HFFc6 (cell line): Measurements from ENCODE around the gene PRCD. TPM values are rescaled to one million over a fixed set of nuclear protein-coding genes. Genes with fewer than 3 reads are reported as not detected.

Experiments used
- DNase-seq: peaks from one replicate; pipeline ENCODE4 v3.0.0-alpha.2; 2018
- H3K27ac Mint-ChIP-seq: 2 replicates; pipeline ENCODE4 v1.8.0; 2020; ENCODE audit warnings: mild to moderate bottlenecking, mixed read lengths
- H3K27me3 Mint-ChIP-seq: 2 replicates; pipeline ENCODE4 v1.8.0; 2021; ENCODE audit warnings: mild to moderate bottlenecking, moderate library complexity, mixed read lengths; ENCODE audit not compliant: insufficient read depth
- H3K36me3 Mint-ChIP-seq: 2 replicates; pipeline ENCODE4 v1.8.0; 2021; ENCODE audit warnings: low read depth, mixed read lengths
- H3K4me1 Mint-ChIP-seq: 2 replicates; pipeline ENCODE4 v1.8.0; 2020; ENCODE audit warnings: low read depth, mixed read lengths
- H3K4me3 Mint-ChIP-seq: 2 replicates; pipeline ENCODE4 v1.8.0; 2020; ENCODE audit warnings: mild to moderate bottlenecking, moderate library complexity, mixed read lengths
- H3K9me3 Mint-ChIP-seq: 2 replicates; pipeline ENCODE4 v1.8.0; 2020; ENCODE audit warnings: mild to moderate bottlenecking, mixed read lengths
- total RNA-seq, 6 experiments: library from RNA; stranded (reverse); fragmentation: NEBNext Ultra II Directional; extraction: Animal tissue kit (Norgen Biotek cat#: 25700); gene quantifications; 2 replicates in 1 of 6; 3 replicates in 5 of 6; pipeline ENCODE4 v1.2.3, GENCODE V29; 2021
- TF ChIP-seq, protein P1 (sequence below): fragments of 200-600 bp; sonication (generic); IDR thresholded peaks from 2 replicates; pipeline ENCODE4 v1.5.0; 2021; ENCODE audit warnings: antibody characterized with exemption, mild to moderate bottlenecking

PRCD gene
- total RNA-seq, 6 experiments from 2014 or later: not detected

DNA sequence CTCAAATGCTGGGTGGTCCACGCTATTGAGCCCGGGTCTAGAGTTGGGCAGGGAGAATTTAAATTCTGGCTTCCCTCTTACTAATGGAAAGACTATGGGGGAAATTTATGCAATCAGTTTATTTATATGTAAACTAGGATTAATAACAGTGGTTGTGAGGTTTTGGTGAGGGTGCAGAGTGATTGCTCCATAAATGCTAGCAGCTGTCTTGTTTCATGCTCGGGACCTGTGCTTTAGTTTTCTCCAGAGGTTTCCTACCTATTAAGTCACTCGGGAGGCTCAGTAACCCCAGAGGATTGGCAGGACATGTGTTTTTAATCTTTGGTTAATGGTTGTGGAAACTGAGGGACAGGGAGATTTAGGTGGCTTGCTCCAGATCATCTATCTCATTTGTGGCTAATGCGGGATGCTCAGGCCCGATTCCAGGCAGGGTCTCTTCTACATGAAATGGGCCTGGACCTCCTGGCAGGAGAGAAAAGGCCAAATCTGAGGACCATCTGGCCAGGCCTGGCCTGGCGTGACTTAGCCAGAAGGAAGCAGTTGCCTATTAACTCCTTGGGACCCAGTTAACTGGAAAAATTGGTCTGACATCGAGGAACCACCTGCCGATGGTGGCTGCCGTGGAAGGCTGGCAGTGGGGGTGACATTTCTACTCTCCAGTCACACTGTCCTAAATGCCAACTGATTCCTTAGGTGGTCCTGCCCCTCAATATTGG, 2.1 kb downstream of the PRCD start:
- TF ChIP-seq, protein P1, sequence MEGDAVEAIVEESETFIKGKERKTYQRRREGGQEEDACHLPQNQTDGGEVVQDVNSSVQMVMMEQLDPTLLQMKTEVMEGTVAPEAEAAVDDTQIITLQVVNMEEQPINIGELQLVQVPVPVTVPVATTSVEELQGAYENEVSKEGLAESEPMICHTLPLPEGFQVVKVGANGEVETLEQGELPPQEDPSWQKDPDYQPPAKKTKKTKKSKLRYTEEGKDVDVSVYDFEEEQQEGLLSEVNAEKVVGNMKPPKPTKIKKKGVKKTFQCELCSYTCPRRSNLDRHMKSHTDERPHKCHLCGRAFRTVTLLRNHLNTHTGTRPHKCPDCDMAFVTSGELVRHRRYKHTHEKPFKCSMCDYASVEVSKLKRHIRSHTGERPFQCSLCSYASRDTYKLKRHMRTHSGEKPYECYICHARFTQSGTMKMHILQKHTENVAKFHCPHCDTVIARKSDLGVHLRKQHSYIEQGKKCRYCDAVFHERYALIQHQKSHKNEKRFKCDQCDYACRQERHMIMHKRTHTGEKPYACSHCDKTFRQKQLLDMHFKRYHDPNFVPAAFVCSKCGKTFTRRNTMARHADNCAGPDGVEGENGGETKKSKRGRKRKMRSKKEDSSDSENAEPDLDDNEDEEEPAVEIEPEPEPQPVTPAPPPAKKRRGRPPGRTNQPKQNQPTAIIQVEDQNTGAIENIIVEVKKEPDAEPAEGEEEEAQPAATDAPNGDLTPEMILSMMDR: no peak
- Mint-ChIP-seq H3K36me3 (no peaks in the 10 kb centered on the region), H3K4me1 (peaks cover 18% of the 10 kb centered on the region), H3K4me3 (no peak overlapping the region), H3K9me3 (no peaks in the 10 kb centered on the region), H3K27me3 (peaks cover 20% of the 10 kb centered on the region), H3K27ac (no peak overlapping the region)
- DNase-seq: no peak

DNA sequence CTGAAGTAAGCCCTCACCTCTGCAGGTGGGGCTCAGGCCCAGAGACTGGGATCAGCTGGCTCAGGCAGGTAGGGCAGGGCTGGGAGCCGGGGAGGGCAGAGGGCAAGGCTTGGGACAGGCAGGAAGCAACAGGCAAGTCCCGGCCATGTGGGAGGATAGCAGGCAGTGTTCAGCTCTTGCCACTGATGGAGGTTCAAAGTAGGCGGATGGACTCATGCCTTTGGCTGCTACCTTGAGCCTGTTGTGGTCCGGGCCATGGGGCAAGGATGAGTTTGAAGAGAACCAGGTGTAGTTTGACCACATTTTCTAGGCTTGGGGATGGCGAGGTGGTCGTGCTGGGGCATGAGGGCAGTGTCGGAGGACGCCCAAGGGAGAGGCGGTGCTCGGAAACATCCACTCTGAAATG, 2.7 kb downstream of the PRCD start:
- TF ChIP-seq, protein P1: no peak
- Mint-ChIP-seq H3K4me3 (no peak overlapping the region), H3K27ac (no peak overlapping the region), H3K36me3 (no peaks in the 10 kb centered on the region), H3K27me3 (peaks cover 20% of the 10 kb centered on the region), H3K4me1 (peaks cover 18% of the 10 kb centered on the region), H3K9me3 (no peaks in the 10 kb centered on the region)
- no peak for DNase-seq

DNA sequence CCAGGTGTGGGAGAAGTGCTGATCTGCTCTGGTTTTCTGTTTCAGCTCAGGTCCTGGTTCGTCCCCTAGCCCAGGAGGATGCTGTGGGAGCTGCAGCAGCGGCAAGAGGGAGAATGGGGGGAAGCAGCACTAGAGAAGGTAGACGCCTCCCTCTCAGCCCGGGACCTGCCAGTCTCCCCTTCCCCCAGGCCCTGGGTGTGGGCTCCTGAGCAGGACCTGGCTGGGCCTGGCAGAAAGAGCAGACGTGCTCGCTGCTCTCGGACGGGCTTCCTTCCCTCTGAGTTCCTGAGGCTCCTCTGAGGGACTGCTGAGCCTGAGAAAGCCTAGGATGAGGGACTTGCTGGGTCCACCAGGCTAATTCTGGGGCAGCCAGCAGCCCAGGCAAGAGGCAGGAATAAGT, 3.1 kb downstream of the PRCD start:
- Mint-ChIP-seq H3K4me1 (peaks cover 18% of the 10 kb centered on the region), H3K27me3 (peaks cover 20% of the 10 kb centered on the region), H3K9me3 (no peaks in the 10 kb centered on the region), H3K4me3 (no peak overlapping the region), H3K36me3 (no peaks in the 10 kb centered on the region), H3K27ac (no peak overlapping the region)
- no peak for DNase-seq
- TF ChIP-seq, protein P1: no peak

DNA sequence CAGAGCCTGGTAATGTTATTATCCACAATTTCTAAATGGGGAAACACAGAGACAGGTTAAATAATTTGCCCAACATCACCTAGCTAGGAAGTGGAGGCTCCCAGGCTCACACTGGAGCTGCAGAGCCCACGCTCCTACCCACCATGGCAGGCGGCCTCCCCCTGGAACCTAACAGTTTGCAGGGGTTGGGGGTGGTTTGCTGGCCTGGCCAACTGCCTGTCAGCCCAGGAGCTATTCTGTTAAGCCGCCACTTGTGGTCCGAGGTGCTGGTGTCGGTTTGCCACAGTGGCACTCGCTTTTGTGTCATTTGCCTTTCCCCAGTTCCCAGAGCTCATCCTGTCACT, 3.6 kb downstream of the PRCD start:
- H3K36me3 Mint-ChIP-seq: no peaks in the 10 kb centered on the region
- H3K27ac Mint-ChIP-seq: no peak overlapping the region
- TF ChIP-seq, protein P1: no peak
- no peak overlapping the region for H3K4me3 Mint-ChIP-seq
- DNase-seq: no peak
- peaks cover 18% of the 10 kb centered on the region for H3K27me3 Mint-ChIP-seq
- H3K4me1 Mint-ChIP-seq: peaks cover 18% of the 10 kb centered on the region
- H3K9me3 Mint-ChIP-seq: no peaks in the 10 kb centered on the region

DNA sequence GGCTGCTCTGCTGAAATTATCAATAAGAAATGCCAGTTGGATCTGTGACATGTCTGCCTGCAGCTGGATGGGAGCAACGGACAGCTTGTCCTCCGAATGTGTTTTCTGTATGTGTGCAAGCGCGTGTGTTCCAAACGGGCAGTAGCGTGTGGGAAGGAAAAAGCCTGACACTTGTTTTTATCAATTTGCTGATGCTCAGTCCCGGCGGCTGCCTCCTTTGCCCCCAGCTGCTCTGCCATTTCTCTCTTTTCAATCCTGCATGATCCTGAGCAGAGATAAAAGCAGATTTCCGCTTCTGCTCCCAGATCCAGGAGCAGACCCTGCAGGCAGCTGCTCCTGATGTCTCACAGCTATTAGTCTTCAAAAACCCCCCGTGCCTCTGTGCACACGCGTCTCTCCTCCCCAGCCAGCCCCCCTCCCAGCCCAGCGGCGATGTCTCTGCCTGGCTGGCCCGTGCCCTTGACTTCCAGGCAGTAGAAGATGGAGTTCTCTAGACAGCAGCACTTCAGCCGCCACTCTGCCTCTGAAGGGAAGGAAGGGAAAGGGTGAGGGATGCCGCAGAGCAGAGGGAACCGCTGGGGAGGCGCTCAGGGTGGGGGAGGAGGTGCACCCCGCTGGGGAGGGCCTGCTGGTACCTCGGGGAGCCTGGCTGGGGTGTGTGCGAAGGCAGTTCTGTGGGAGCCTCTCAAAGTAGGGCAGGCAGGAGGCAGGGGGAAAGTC, 4.1 kb downstream of the PRCD start:
- H3K27ac Mint-ChIP-seq: no peak overlapping the region
- H3K4me3 Mint-ChIP-seq: no peak overlapping the region
- H3K9me3 Mint-ChIP-seq: no peaks in the 10 kb centered on the region
- peaks cover 14% of the 10 kb centered on the region for H3K27me3 Mint-ChIP-seq
- no peaks in the 10 kb centered on the region for H3K36me3 Mint-ChIP-seq
- TF ChIP-seq, protein P1: no peak
- H3K4me1 Mint-ChIP-seq: peaks cover 18% of the 10 kb centered on the region
- DNase-seq: no peak
